Inflammatory macrophage treated with lipopolysaccharide for 1 hour (primary cell): Measurements from ENCODE around the gene NELFCD.
"Not testable (repeated sequence)": the region's sequence is repeated elsewhere in the genome, so short reads cannot be mapped to it uniquely, and the experiment has no call there.

Experiments
- DNase-seq, 2 donors: peaks; one replicate each; pipeline ENCODE4 v3.0.0-alpha.2; 2020 to 2022

NELFCD gene

GRCh38 chr20:59027741-59028320 is 46.8 kb downstream of the NELFCD start:
- DNase-seq = no peak

GRCh38 chr20:59028812-59029211 is 47.8 kb downstream of the NELFCD start:
- DNase-seq = no peak

GRCh38 chr20:59030911-59031563 is 50.0 kb downstream of the NELFCD start:
- DNase-seq = no peak

GRCh38 chr20:59031564-59032022 is 50.5 kb downstream of the NELFCD start:
- no peak for DNase-seq

GRCh38 chr20:59032023-59032712 is 51.1 kb downstream of the NELFCD start, which contains the start of gene ATP5F1E:
TSS of gene ATP5F1E (minus strand) at chr20:59032335. CDS start at chr20:59032251, 84 bp downstream.
- peak; percentile 95 to 96 for DNase-seq

GRCh38 chr20:59032713-59033059 is 51.6 kb downstream of the NELFCD start:
- DNase-seq = peak in 1 of 2 donors; percentile 23

GRCh38 chr20:59033093-59033492 is 52.0 kb downstream of the NELFCD start:
- DNase-seq = no peak

GRCh38 chr20:59033616-59034165 is 52.6 kb downstream of the NELFCD start:
- no peak for DNase-seq

- no peak for DNase-seq
These were observed 54.3 kb downstream of the NELFCD start for GRCh38 chr20:59035381-59035780.

GRCh38 chr20:59037386-59037785 is 56.3 kb downstream of the NELFCD start:
- no peak for DNase-seq

GRCh38 chr20:59039233-59039632 is 58.2 kb downstream of the NELFCD start:
- peak in 1 of 2 donors; percentile 20 for DNase-seq

- no peak for DNase-seq
These were observed 59.6 kb downstream of the NELFCD start for GRCh38 chr20:59040667-59041066.

GRCh38 chr20:59041487-59041886 is 60.4 kb downstream of the NELFCD start:
- DNase-seq = not testable (repeated sequence)

GRCh38 chr20:59042151-59042795 is 61.2 kb downstream of the NELFCD start, which contains the start of gene PRELID3B:
TSS of gene PRELID3B (minus strand) at chr20:59042786. CDS start at chr20:59042730, 56 bp downstream.
- DNase-seq = peak; percentile 24 to 41

- DNase-seq = peak; percentile 93 to 95
These were observed 62.0 kb downstream of the NELFCD start for GRCh38 chr20:59042796-59043631.

GRCh38 chr20:59043698-59044097 is 62.6 kb downstream of the NELFCD start:
- peak; percentile 7 to 29 for DNase-seq

- DNase-seq = no peak
These were observed 63.2 kb downstream of the NELFCD start for GRCh38 chr20:59044295-59044694.
